Stimulated activated CD8-positive, alpha-beta memory T cell treated with anti-CD3 and anti-CD28 coated beads, Interleukin-12 subunit alpha, Interleukin-12 subunit beta, amount 100 ng/mL, for 24 hours (primary cell): ENCODE data around the gene NECAB3.
A peak's percentile ranks its signal among the peaks of the same experiment; 100 is the strongest.
"Not testable (repeated sequence)": the region's sequence is repeated elsewhere in the genome, so short reads cannot be mapped to it uniquely, and the experiment has no call there.

Experiments used
- DNase-seq: peaks from one replicate; pipeline ENCODE4 v3.0.0-alpha.2; 2020; ENCODE audit errors: extremely low read depth

Gene NECAB3

GRCh38 chr20:33674294-33675135, at the start of gene NECAB3:
Gene NECAB3 (minus strand): TSS chr20:33674428. CDS start chr20:33674352, 76 bp downstream.
- DNase-seq: no peak

- no peak for DNase-seq
Observed at GRCh38 chr20:33721391-33722140, 47.3 kb upstream of the NECAB3 start.

GRCh38 chr20:33719989-33720709, 45.9 kb upstream of the NECAB3 start, which contains the start of gene PXMP4:
Gene PXMP4 (minus strand): TSS chr20:33720310. CDS start chr20:33720207, 103 bp downstream.
- DNase-seq: peak; percentile 63

DNA sequence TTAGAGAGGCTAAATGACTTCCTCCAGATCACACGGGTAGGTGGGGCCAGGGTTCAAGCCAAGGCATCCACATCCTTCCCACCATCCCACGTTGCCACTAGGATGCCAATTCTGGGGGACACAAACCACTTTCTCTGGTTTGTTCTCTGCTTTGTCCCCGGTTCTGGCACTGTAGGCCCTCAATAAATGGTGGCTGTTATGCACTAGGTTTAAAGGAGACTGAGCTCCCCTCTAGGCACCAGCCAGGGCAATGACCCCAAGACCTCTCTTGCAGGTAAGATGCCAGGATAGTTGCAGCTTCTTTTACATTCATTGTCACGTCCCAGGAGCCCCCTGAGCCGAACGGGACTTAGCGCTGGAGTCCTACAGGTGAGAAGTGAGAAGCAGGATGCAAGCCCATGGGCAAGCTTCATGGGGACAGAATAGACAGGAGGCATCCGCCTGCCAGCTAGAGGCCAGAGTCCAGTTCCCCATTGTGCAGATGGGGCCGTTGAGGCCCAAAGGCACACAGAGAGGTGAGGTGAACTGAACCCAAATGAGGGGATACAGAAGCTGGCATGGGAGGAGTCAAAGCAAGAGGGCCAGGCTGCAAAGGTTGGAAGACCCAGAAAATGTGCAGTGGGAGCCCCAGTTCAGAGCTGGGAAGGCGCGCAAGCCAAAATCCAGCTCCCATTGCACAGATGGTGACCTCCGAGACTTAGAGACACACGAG, 45.2 kb upstream of the NECAB3 start:
- DNase-seq: no peak

DNA sequence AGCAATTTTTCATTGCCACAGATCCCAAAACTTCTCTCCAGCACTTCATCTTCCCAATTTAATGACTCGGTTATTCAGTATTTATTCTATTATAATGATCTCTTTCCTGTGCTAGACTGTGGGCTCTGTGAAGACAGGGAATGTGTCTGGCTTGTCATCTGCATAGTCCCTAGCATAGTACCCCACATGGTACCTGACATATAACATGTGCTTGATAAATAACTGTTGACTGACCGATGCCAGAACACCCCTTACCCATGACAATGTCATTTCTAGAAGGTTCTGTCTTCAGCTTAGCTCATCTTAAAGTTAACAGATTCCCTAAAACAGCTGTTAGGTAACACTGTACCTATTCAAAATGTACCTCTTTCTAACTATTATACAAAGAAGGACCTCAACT, 42.3 kb upstream of the NECAB3 start:
- no peak for DNase-seq

DNA sequence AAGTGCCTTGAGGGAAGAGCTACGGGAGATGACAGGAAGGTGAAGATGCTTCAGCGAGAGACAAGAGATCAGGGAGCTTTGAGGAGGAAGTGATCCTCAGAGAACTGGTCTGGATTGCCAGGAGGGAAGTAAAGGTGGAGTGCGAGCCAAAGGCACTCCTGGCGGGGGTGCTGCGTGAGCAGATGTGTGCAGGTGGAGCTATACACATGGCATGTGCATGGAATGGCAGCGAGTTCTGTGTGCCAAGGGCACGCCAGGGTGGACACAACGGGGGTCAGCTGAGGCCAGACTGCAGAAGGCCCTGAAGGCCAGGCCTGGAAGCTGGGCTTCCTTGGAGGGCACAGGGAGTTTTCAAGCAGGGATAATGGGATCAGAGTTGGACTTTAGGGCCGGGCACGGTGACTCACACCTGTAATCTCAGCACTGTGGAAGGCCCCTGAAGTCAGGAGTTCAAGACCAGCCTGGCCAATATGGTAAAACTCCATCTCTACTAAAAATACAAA, 39.7 kb upstream of the NECAB3 start:
- no peak for DNase-seq

GRCh38 chr20:33711446-33711738, 37.2 kb upstream of the NECAB3 start:
- DNase-seq: no peak

- no peak for DNase-seq
Observed at GRCh38 chr20:33710681-33711445, 36.6 kb upstream of the NECAB3 start.

DNA sequence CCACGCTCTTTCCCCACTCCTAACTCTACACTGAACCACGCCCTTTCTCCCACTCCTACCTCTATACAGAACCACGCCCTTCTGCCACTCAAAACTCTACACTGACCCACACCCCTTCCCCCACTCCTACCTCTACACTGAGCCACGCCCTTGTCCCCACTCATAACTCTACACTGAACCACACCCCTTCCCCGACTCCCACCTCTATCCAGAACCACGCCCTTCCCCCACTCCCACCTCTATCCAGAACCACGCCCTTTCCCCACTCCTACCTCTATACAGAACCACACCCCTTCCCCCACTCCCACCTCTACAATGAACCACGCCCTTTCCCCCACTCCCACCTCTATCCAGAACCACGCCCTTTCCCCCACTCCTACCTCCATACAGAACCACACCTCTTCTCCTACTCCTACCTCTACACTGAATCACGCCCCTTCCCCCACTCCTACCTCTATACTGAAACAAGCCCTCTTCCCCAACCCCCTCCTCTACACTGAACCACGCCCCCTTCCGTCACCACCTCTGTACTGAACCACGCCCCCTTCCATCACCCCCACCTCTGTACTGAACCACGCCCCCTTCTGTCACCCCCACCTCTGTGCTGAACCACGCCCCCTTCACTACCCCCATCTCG, 35.8 kb upstream of the NECAB3 start:
- DNase-seq: no peak

DNA sequence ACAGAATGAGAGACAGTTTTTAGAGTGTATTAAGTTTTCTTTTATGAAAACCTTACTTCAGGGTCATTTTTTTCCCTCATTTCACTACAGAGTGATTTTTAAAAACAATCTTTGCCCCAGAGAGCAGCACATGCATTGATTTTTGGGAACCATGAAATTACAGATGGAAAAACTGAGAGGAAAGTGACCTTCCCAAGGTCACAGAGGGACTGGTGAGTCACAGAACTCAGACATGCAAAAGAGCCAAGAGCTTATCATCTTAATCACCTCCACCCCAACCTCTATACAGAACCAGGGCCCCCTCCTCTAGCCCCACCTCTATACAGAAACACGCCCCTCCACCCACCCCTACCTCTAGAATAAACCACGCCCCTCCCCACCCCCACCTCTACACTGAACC, 35.2 kb upstream of the NECAB3 start:
- DNase-seq: no peak

- no peak for DNase-seq
Observed at GRCh38 chr20:33707668-33708067, 33.4 kb upstream of the NECAB3 start.

- no peak for DNase-seq
Observed at GRCh38 chr20:33704197-33704924, 30.1 kb upstream of the NECAB3 start.

DNA sequence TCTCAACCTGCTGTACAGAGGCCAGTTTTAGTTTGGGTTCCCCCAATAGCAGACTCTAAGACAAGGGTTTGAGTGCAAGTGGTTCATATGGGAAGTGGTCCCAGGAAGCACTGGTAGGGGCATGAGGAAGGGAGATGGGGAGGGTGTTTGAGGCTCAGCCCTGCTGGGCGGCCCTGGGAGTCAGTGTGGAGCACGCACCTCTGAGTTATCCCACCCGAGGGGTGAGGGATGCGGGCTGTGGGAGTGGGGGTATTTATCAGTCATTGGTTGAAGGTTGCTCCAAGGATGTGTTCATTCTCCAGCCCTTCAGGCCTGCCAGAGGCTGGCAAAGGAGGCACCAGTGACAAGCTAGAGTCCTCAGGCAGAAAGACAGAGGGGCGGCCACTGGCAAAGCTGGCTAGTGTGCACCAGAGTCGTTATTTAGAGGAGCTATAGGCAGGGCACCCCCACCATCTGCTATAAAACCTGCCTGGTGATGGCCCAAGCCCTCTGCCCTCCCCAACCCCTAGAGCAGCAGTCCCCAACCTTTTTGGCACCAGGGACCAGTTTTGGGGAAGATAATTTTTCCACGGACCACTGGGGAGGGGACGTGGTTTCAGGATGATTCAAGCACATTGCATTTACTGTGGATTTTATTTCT, 29.4 kb upstream of the NECAB3 start:
- no peak for DNase-seq

DNA sequence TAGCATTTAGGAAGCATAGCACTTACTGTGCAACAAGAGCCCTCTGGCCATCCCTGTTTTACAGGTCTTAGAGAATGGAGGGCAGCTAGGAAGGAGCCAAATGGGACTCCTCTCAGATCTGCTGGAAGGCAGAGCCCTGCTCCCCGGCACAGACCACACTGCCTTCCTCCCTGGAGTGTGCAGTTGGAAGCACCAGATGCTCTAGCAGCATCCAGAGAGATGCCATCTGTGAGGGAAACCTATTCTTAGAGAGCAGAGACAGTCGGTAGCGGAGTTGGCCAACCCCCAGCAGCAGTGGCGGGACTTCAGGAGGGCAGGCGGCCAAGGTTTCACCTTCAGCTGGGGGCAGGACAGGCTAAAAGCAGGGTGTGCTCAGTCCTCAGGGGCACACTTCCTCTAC, 28.6 kb upstream of the NECAB3 start:
- DNase-seq: no peak

GRCh38 chr20:33701629-33702450, 27.6 kb upstream of the NECAB3 start:
- DNase-seq: no peak

- DNase-seq: not testable (repeated sequence)
Observed at GRCh38 chr20:33700696-33701441, 26.6 kb upstream of the NECAB3 start.

- not testable (repeated sequence) for DNase-seq
Observed at GRCh38 chr20:33698966-33699365, 24.7 kb upstream of the NECAB3 start.

- no peak for DNase-seq
Observed at GRCh38 chr20:33697129-33697528, 22.9 kb upstream of the NECAB3 start.
